Suppressor macrophage treated with lipopolysaccharide for 4 hours (primary cell): ENCODE data around the gene DOCK4.

ENCODE experiments used
- DNase-seq: peaks from one replicate; pipeline ENCODE4 v3.0.0-alpha.2; 2020

Gene DOCK4

DNA sequence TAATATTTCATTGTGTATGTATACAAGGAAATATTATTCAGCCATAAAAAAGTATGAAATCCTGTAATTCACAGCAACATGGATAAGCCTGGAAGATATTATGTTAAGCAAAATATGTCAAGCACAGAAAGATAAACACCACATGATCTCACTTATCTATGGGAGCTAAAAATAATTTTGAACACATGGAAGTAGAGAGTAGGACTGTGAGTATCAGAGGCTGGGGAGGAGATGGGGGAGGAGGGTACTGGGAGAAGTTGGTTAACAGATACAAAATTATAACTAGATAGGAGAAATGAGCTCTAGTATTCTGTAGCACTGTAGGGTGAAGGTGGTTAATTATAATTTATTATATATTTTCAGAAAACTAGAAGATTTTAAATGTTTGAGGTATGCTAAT is 132.7 kb downstream of the DOCK4 start:
- no peak for DNase-seq

DNA sequence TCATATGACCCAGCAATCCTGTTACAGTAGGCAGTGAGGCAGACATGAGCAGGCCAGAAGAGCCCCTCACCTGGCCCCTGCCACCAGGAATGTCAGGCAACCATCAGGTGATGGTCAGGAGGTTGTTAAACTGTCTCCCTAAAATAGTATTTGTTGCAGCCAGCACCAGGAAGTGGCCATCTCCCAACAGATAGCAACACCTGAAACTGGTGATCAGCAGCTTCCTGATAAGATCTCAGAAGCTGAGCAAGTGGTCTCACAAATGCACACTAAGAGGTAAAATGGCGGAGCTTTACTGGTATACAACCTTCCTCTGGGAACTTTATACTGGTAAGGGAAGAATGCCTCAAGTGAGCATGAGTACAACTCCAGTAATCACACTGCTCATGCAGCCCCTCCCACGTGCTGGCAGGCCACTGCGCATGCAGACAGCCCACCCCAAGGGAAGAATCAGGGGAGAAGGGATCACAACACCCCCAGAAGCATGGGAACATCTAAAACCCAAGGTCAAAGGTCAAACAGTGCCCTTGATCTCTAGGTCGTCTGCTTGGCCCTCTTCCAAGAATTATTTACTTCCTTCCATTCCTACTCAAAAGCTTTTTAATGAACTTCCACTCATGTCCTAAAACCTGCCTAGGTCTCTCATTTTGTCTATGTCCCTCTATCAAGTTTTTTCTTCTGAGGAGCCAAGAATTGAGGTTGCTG is 133.5 kb downstream of the DOCK4 start:
- no peak for DNase-seq

- DNase-seq: no peak
Measured at GRCh38 chr7:112071856-112072255, 134.3 kb downstream of the DOCK4 start.

DNA sequence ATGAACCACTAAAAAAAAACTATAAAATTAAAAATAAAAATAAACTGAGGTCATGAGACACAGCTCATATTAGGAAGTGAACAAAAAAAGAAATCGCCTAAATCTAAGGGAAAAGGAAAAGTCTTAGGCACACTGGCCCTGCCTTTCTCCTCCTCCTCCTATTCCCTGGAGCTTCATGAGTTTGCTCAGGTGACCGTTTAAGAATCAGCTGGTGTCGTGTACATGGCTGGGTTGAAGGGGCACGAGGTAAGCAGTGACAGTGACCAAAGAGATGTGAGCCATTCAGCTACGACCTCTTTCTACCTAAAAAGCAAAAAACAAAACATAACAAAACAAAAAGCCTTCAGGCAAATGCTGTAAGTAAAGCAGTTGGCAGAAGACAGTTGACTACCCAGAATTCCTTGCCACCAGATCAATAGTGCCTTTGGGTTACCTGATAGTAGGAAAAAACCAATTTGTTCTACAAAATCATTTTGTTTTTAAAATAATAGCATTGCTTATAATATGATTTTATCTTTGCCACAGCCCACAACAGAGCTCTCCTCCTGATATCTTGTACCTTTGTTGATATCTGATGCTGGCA is 135.4 kb downstream of the DOCK4 start:
- DNase-seq: no peak

DNA sequence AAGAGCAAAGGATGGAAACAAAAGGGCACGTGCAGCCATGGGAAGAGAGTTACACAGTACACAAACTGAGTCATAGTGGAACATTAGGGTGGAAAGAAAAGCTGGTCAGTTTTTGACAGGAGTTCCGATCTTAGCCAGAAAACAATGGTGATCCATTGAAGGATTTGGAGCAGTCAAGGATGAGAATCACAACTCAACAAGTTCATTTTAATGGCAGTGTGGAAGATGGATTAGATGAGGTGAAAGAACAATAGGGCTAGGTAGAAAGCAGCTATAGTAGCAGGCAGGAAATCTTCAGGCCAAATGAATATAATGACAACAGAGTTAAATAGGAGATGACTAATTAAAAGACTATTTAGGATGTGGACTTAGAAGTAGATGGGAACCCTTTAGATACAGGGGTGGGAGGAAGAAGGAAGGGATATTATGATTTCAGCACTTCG is 136.3 kb downstream of the DOCK4 start:
- no peak for DNase-seq

DNA sequence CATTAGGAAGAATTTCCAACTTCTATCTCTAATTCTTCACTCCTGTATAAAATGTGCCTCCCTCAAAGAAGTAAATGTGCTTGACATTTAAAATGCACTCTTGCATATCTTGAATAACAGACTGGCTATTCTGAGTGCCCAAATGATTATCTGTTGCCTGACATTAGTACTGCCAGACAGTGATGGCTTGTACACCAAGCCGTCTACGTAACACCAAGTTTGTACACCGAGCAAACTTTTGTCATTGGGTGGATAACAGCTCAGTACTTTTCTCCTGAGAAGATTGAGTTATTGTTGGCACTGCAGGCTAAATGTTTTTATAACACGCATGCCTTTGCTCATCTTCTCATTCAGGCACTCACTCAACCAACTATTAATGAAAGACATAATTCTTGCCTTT is 137.2 kb downstream of the DOCK4 start:
- no peak for DNase-seq

- no peak for DNase-seq
Measured at GRCh38 chr7:112067632-112068540, 138.3 kb downstream of the DOCK4 start.

GRCh38 chr7:112067200-112067599 is 139.0 kb downstream of the DOCK4 start:
- DNase-seq: no peak

DNA sequence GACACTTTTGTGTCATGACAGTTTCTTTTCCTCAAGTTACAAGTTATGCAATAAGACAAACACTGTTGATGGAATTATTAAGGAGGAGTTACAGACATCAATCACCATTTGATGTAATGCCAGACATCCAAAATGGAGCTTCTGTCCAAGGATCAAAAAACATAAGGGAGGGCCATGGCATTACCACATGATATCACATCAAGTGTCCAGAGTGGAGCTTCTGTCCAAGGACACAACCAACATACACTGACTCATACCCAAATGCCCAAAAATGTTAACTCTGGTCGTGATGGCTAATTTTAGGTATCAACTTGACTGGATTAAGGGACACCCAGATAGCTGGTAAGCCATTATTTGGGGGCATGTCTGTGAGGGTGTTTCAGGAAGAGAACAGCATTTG is 140.4 kb downstream of the DOCK4 start:
- no peak for DNase-seq

DNA sequence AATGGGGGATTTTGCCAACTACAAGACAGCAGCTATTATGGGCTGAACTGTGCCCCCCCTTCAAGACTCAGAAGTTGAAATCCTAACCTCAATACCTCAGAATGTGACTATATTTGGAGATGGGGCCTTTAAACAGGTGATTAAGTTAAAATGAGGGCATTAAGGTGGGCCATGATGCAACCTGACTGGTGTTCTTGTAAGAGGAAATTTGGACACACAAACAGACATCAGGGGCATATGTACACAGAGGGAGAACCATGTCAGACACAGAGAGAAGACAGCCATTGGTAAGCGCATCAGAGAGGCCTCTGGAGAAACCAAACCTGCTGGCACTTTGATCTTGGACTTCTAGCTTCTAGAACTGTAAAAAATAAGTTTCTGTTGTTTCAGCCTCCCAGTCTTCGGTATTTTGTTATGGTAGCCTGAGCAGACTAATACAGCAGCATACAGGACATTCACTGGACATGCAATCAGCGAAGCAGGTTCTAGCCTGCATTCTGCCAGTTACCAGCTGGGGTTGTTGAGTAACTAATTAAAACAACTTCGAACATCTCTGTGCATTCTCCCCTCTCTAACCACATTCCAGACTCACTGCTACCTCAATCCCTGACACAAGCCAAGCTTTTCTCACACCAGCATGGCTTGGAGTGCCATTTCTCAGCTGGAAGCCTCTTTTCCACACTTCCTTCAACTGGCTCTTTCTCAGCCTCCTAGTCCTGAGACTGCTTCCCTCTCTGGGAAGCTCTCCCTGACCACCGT is 141.4 kb downstream of the DOCK4 start:
- no peak for DNase-seq

GRCh38 chr7:112063974-112064373 is 142.2 kb downstream of the DOCK4 start:
- no peak for DNase-seq

DNA sequence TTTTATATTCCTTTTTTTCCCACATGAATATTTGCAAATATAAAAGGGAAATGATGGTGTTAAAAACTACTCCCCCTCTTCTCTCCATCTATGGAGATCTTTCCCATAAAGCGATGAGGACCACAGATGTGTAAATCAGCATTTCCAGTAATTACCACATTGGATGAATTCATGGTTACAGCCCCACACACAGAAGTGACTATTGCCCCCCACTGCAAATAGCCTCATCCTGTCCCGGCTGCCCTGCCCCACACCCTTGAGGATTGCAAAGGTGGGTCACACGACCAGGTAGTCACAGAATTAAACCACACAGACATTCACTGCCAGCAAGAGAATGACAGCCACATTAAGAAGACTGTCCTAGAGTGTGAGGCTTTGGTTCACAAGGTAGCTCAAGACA is 145.1 kb downstream of the DOCK4 start:
- no peak for DNase-seq

- DNase-seq: peak; percentile 36
Measured at GRCh38 chr7:112060625-112061024, 145.6 kb downstream of the DOCK4 start.

DNA sequence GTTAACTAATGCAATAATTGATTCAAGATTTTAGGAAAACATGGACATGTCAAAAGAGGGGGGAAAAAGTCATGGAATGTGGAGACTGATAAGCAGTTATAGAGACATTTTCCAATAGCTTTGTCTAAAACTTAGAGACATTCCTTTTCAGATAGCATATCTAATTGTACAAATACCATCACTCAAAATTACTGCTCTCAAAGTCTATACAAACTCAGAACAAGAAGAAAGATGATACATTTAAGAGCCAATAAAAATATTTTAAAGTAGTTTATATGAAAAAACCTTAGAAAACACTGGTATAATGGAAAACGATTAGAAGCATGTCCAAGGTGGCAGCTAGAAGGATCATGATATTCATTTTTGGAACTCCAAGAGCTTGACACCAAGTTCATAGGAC is 146.5 kb downstream of the DOCK4 start:
- DNase-seq: no peak

GRCh38 chr7:112058686-112059085 is 147.5 kb downstream of the DOCK4 start:
- peak; percentile 66 for DNase-seq

GRCh38 chr7:112056409-112056808 is 149.8 kb downstream of the DOCK4 start:
- DNase-seq: peak; percentile 90

DNA sequence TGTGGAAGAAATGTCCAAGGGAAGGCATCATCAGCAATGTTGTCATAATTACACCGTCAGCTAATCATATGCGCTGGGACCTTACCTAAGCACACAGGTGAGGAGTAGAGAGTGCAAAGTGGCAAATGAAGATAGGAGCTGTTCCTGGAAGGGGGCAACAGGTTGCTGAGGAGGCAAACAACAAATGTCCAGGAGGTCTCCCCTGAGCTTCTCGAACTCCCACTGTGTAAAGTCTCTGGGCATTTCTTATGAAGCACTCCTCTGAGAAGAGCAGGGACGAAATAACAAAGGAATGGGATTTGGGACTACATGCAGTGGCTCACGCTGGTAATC is 152.5 kb downstream of the DOCK4 start:
- no peak for DNase-seq

- DNase-seq: peak; percentile 48
Measured at GRCh38 chr7:112052993-112053736, 153.0 kb downstream of the DOCK4 start.

- DNase-seq: peak; percentile 14
Measured at GRCh38 chr7:112052498-112052897, 153.7 kb downstream of the DOCK4 start.

DNA sequence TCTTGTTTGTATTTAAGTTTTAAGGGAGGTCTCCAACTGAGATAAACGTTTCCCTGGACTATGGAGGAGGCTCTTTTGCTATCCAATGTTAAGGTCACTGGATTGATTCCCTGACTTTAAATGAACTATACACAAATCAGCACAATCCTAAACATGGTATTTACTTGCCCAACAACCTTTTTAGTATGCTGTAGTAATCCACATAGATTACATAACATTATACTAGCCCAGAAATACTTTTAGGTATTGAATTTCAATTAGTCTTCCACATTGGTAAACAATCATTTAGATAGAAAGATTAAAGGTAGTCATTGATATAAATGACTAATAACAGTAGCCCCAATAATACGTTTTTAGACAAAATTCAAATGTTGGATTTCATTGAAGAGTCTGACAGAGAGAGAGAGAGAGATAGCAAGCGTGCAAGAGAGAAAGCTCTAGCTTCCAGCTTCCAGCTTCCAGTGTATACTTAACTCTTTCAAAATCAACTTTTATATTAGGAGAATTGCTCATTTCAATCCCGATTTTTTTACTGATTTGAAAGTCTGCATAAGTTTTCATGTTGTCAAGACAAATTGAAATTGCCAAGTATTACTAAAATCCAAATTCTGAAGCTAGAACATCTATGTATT is 155.8 kb downstream of the DOCK4 start:
- no peak for DNase-seq

DNA sequence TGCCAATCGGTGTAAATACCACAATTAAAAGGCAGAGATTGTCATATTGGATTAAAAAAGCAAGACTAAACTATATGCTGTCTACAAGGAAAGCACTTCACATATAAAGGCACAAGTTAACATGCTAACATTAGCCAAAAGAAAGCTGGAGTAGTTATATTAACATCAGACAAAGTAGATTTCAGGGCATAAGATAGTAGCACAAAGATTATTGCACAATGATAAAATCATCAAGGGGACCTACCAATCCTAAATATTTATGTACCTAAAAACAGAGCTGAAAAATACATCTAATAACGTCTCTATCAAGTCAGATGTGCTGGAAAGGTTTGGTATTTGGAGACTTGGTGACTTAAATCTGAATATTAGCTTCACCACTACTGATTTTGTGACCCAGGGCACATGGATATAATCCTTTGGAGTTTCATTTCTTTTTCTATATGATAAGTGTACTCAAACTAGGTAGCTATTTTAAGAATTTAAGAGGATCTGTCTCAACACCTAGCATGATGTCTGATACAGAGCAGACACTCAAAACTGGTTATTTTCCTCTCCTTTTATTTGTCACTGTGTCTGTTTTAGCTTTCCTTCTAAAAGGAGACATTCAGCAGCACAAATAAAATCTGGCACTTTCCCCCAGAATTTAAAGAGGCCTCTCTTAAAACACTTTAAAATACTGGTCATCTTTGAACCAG is 156.5 kb downstream of the DOCK4 start:
- DNase-seq: no peak
